TTC549 (cell line): ENCODE results near the gene ZNF77.
"Not testable (repeated sequence)": the region's sequence is repeated elsewhere in the genome, so short reads cannot be mapped to it uniquely, and the experiment has no call there.

Experiments used
- FAIRE-seq: peaks from 2 replicates; lab custom pipeline; 2012; peaks lifted over from hg19 to GRCh38; lab: Jason Lieb, UNC

Gene ZNF77

DNA sequence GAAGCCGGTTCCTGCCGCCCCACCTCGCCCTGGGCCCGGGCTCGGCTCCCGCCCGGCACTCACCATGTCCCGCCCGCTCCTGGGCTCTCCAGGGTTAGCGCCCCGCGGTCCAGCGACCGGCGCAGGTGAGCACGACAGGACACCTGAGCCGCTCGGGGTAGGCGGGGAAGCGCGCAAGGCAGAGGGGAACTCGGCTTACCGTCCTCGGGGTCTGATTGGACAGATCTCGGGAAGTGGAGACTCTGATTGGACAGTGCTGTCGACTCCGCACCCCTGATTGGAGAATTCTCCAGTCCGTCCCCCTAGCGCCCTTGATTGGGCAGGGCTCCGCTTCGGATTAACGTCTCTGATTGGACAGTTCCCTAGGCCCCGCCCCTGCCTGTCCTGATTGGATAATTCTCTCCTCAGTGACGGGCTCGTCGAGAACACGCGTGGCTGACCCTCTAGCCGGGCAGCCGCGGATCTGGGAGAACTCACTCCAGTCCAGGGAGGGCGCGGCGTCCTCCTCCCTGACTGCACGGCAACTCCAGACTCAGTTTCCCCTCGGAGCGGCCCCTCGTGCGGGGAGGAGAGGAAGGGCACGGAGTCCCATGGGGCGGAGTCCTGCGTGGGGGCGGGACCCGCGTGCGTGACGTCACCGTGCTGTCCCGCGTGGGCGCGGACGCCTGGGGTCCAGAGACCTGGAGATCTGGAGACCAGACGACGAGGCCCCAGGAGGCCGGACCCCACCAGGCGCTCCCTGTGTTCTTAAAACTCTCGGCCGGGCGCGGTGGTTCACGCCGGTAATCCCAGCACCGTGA lies at the start of gene ZNF77:
Gene ZNF77, minus strand, starts transcription at position 197 of the 800 bp plus-strand sequence. Its CDS starts 131 bp downstream, at position 66.
- peak; percentile 94 for FAIRE-seq

DNA sequence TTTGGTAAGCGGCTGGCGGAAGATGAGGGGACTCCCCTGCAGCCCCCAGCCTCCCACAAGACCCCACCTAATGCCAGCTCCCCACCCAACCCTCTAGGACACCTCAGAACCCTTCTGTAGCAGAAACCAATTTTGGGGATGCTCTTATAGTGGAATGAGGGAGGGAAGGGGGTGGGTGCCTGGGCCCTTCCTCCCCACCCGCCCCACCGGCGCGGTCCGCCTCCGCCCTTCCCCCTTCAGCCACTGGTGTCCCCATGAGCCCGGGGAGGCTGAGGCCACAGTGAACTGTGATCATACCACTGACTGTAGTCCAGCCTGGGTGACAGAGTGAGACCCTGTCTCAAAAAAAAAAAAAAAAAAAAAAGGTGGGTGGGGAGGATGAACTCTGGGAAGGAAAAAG lies 48.8 kb upstream of the ZNF77 start:
- FAIRE-seq, result no peak

DNA sequence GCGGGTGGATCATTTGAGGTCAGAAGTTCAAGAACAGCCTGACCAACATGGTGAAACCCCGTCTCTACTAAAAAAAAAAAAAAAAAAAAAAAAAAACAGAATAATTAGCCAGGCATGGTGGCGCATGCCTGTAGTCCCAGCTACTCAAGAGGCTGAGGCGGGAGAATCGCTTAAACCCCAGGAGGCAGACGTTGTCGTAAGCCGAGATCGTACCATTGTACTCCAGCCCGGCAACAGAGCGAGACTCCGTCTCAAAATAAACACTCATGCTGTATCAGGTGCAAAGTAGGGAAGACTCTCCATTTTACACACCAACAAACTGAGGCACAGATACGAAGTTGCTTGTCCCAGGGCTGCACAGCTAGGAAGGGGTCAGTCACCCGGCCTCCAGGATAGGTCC lies 48.2 kb upstream of the ZNF77 start:
- FAIRE-seq, result no peak

DNA sequence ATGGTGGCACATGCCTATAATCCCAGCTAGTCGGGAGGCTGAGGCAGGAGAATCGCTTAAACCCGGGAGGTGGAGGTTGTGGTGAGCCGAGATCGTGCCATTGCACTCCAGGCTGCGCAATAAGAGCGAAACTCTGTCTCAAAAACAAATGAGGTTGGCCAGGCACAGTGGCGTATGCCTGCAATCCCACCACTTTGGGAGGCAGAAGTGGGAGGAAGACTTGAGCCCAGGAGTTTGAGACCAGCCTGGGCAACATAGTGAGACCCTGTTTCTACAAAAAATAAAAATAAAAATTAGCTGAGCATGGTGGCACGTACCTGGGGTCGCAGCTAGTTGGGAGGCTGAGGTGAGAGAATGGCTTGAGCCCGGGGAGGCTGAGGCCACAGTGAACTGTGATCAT lies 47.6 kb upstream of the ZNF77 start:
- FAIRE-seq, result not testable (repeated sequence)

DNA sequence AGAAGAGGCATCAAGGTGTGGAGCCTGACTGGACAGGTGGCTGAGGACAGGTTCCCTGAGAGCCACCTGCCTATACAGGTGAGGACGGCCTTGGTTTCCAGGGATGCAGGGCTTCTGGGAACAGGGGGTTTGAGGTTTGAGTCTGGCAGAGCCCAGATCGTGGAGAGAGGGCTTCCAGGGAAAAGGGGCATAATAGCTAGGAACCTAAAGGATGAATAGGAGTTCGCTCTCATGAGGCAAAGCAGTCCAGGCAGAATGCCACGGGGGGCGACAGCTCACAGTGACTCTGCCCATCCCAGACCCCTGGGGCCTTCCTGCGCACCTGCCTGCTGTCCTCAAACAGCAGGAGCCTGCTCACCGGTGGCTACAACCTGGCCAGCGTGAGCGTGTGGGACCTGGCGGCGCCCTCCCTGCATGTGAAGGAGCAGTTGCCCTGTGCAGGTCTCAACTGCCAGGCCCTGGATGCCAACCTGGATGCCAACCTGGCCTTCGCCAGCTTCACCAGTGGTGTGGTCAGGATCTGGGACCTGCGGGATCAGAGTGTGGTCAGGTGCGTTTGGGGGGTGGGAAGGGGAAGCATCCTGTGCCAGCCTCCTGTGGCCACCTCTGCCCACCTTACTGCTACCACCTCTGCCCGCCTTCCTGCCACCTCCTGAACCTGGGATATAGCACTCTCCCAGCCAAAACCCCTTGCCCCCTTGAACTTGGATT lies 44.6 kb upstream of the ZNF77 start:
- no peak for FAIRE-seq

DNA sequence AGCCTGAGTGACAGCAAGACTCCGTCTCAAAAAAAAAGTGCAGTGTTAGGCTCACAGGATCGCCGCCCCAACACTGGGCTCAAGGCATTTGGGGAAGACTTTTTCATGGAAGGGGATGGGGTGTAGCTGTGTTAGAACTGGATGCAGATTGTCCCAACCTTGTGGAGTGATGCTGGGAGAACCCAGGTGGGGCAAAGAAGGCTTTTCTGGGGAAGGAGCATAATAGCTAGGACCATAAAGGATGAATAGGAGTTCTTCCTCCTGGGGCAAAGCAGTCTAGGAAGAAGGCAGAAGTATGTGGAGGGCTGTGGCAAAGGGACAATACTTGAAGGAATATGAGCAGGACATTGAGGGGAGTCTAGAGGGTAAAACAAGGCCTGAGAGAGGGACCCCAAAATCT lies 43.8 kb upstream of the ZNF77 start:
- no peak for FAIRE-seq

DNA sequence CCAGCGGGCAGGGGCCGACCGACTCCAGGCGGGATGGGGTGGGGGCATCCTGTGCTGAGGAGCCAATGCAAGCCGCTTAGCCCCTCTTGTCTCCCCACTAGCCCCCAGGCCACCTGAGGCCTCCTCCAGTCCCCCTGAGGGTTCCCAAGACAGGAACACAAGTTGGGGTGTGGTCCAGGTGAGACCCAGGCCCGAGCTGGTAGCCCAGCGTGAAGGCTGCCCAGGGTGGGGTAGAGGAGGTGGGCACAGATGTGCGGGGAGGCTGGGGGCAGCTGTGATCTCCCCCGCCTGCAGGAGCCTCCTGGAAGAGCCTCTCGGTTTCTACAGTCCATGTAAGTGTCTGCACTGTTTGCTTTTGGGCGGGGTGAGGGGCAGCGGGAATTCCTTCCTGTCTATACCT lies 43.0 kb upstream of the ZNF77 start:
- FAIRE-seq, result no peak

DNA sequence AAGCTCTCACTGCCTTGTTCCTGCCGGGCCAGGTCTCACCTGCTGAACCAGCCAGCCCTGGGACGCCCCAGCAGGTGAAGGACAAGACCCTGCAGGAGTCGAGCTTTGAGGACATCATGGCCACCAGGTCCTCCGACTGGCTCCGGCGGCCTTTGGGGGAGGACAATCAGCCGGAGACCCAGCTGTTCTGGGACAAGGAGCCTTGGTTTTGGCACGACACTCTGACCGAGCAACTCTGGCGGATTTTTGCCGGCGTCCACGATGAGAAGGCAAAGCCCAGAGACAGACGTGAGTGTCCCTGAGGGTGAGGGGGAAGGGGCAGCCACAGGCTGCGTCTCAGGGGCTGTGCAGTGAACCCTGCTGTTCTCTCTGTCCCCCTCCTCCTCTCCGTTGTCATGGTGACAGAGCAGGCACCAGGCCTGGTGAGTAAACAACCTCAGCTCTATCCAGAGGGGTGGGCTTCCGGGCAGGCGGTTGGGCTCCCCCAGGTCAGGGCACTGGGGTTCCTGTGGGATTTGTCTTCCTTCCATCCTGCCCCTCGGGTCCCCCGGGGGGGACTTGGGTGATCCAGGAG lies 42.3 kb upstream of the ZNF77 start:
- no peak for FAIRE-seq

DNA sequence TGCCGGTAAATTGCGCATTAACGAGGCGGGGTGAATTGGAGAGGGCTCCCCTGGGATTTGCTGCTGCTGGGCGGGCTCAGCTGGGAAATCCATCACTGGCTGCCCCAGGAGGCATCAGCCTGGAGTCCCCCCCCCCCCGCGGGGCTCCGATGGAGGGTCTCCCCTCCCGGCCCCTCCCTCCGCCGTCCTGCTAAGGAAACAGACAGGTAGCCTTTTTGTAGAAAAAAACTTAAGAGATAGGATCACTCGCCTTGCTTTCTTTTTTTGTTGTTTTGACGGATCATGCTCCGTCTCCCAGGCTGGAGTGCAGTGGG lies 39.4 kb upstream of the ZNF77 start:
- no peak for FAIRE-seq

DNA sequence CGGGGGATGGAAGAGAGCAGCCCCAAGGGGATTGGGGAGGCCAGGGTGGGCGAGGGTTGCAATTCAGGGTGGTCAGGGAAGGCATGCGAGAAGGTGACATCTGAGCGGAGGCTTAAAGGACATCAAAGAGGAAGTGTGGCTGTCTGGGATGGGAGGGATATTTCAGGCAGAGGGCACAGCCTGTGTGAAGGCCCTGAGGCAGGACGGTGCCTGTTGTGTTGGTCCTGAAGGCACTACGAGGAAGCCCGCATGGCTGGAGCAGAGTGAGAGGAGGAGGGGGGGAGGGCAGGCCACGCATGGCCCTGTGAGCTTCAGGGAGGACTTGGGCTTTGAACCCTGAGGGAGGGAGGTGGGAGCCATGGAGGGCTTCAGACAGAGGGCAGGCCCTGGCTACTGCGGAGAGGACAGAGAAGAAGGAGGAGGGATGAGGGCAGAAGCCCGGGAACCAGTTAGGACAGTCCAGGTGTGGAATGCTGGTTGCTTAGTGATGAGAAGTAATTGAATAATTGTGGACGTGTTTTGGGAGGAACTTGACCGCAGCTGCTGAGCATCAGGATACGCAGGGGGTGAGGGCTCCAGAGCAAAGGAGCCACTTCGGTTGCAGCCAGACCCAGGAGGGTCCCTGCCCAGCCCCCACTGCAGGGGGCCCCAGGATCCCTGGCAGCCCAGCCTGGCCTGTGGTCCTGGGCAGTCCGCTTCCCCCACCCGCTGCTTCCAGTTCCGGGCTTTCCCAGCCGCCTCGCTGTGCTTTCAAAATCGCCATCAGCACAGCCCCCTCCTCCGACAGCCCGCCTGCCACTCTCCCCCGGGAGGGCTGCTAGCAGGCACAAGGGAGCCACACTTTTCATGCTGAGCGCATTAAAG lies 38.8 kb upstream of the ZNF77 start:
- no peak for FAIRE-seq

DNA sequence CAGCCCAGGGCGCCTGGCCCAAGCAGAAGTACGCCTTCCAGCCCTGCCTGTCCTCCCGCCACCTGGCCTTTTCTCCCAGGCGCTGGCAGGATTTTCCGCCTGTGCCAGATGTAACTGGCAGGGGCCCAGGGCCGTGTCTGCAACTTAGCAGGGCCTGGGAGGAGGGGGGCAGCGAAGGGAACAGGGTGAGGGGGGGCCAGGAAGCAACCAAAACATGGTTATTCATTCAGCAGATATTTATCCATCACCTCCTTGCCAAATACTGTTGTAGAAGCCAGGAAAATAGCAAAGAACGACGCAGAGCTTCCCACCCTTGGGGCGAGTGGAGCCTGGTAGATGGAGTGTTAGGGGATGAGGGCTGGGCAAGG lies 38.2 kb upstream of the ZNF77 start:
- no peak for FAIRE-seq

DNA sequence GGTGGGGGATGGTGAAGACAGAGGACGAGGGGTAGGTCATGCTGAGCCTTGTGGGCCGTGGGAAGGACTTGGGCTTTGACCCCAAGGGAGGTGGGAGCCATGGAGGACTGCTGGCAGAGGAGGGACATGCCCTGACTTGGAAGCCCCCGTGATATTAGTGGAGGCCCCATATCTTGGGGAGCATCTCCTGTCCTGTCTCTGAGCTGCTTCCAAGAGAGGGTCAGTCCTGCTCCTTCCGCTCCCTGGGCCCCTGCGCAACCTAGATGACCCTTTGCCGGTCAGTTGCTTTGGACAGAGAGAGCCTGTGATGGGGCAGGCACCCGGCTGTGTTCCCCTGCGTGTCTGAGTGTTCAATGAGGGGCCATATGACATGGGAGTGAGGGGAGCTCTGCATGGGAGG lies 37.8 kb upstream of the ZNF77 start:
- no peak for FAIRE-seq

DNA sequence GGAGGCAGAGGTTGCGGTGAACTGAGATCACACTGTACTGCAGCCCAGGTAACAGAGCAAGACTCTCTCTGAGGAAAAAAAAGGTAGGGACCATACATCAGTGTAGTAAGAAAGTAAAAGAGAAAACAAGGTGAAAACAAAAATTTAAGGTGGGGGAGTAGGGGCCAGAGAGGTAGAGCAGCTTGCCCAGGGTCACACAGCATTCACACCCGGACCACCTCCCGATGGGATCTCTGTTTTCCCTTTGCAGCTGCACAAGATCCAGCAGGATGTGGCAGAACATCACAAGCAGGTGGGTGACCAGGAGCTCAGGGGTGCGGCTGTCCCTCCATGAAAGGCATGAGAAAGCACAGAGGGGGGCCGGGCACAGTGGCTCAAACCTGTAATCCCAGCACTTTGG lies 37.1 kb upstream of the ZNF77 start:
- no peak for FAIRE-seq

DNA sequence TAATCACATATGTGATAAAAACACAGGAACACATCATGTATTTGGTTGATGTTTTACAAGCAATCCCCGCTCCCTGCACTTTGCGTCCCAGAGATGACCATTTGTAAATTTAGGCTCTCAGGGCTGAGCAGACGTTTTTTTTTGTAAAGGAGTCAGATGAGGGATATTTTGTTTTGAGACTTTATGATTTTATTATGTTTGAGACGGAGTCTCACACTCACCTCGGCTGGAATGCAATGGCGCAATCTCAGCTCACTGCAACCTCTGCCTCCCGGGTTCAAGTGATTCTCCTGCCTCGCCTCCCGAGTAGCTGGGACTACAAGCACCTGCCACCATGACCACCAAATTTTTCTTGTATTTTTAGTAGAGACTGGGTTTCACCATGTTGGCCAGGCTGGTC lies 34.0 kb upstream of the ZNF77 start:
- FAIRE-seq, result no peak

DNA sequence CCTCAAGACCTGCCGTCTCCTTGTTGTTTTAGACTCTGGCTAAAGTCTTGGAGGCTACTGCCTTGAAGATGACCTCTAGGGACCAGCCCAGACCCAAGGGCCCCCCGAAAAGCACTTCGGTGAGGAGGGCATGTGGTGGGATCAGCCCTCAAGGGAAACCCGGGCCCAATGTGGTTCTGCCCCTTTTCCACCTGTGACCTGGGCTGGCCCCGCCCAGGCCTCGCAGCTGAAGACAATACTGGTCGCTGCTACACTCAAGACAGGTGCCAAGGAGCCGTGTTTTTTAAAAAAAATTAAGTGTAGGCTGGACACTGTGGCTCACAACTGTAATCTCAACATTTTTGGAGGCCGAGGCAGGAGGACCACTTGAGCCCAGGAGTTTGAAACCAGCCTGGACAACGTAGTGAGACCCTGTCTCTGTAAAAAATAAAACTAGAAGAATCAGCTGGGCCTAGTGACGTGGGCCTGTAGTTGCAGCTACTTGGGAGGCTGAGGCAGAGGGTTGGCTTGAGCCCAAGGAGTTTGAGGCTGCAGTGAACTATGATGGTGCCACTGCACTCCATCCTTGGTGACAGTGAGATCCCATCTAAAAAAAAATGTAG lies 33.5 kb upstream of the ZNF77 start:
- no peak for FAIRE-seq

DNA sequence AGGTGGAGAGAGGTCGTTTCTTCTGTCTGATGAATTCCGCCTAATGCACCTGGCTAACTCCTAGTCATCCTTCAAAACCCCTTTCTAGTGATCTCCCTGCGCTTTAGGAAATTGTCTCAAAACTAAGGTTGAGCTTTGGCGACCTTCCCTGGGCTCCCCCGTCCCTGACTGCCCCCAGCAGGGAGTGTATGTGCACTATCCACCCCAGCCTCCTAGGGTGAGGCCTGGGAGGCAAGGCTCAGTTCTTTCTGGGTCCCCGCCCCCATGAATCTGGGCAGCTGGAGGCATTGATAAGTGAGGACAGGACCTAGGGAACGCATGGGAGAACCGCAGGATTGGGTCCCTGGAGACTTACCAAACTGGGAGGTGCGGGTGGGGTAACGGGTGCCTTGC lies 33.0 kb upstream of the ZNF77 start:
- no peak for FAIRE-seq

DNA sequence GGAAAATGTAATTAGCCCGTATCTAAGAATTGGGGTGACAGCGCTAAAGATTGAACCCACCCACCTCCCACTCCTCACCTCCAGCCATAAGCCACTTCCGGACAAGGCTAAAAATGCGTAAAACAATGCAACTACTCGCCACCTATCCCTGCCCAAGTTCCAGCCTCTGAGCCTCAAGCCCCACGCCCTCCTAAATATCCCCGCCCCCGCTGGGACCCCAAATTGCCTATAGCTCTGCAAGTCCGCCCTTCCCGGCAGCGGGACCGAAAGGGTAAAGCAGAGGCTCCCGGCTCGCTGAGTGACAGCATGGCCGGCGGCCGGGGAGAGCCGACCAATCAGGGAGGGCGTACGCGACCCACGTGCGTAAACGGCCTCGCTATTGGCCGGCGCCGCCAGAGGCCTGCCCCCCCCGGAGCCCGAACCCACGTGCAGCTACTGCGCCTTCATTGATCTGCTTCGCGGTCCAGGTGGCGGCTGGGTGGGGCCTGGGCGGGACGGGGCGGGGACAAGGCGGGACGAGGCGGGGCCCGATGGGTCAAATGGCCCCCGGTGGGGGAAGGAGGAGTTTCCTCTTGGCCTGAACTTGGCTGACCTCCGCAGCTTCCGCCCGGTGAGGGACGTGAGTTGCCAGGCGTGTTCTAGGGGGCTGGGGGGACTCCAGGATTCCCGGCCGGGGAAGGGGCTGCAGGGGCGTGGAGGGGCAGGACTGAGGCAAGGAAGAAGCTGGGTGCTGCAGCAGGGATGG lies 32.4 kb upstream of the ZNF77 start, which contains the start of gene TLE6:
Gene TLE6, plus strand, starts transcription at position 564 of the 745 bp plus-strand sequence. CDS start 670 bp downstream, outside the sequence.
- peak; percentile 59 for FAIRE-seq

DNA sequence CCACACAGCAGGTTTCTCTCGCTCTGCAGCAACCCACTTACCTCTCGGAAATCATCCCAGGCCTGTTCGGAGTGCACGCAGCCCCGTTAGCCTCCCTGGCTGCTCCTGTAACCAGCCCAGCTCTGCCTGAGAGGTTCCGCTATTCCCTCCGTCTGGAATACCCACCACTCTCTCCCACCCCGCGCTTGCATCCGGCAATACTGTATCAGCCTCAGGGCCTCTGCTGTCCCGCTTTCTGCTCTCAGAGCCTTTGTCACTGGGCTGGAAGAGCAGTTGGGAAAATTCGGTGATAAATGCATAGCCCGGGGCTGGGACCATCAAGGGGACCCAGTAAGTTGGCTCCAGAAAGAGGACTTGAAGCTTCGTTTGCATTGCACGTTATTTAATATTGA lies 31.8 kb upstream of the ZNF77 start:
- no peak for FAIRE-seq

DNA sequence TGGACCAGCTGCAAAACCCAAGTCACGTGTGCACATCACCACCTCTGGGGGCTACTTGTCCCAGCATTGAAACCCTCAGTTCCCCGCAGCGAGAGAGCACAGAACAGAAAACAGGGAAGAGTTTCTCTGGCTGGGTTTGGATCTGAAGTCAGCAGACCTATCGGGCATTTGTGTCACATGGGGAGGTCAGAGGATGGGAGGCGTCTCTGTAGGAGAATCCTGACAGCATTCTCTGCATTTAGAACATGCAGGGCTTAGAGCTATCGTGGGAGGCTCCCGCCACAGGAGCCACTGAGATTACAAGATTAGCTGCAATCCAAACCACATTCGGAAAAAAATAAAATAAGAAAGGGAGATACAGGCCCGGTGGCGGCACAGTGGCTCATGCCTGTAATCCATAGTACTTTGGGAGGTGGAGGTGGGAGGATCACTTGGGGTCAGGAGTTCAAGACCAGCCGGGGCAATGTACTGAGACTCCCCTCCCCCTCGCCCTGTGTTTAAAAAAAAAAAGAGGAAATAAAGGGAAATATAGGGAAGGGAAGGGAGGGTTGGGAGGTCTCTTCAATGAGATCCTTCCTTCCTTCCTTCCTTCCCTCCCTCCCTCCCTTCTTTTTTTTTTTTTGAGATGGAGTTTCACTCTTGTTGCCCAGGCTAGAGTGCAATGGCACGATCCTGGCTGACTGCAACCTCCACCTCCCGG lies 29.7 kb upstream of the ZNF77 start:
- FAIRE-seq, result no peak

DNA sequence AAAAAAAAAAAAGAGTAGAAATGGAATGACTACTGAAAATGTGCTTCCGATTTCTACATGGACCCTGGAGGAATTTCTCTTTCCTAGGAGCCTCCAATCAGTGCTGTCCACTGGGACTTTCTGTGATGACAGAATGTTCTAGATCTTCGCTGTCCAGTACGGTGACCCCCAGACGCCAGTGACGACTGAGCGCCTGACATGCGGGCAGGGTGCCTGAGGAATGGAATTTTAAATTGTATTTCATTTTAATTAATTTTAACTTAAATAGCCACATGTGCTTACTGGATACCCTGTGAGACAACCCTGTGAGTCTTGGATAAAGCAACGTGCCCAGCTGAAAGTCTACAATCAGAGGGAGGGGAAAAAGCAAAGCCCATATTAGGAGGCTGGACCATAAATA lies 28.5 kb upstream of the ZNF77 start:
- no peak for FAIRE-seq
